PC-9 (cell line): ENCODE data around the gene NAT14.

Experiments
- EZH2 ChIP-seq: fragments of 200-600 bp; sonication (generic); IDR thresholded peaks from 2 replicates; pipeline ENCODE4 v1.8.0; 2017; ENCODE audit warnings: antibody characterized with exemption, low read depth
- TF ChIP-seq, protein P1 (sequence below): fragments of 200-600 bp; sonication (generic); conservative IDR thresholded peaks from 2 replicates; pipeline ENCODE4 v1.6.1; 2017; ENCODE audit warnings: mixed run types, antibody characterized with exemption, mild to moderate bottlenecking, moderate library complexity

DNA sequence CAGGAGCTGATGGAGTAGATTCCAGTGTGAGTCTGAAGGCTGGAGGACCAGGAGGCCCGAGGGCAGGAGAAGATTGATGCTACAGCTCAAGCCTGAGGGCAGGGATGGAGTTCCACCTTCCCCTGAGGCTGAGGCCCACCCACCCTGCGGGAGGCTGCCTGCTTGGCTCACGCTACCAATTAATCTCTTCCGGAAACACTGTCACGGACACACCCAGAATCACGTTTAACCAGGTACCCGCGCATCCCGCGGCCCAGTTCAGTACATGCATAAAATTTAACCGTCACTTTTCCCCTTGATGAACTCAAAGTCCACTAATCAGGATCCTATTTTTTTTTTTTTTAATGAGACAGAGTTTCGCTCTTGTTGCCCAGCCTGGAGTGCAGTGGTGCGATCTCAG, 13.7 kb upstream of the NAT14 start:
- TF ChIP-seq EZH2: no peak
- TF ChIP-seq, protein P1, sequence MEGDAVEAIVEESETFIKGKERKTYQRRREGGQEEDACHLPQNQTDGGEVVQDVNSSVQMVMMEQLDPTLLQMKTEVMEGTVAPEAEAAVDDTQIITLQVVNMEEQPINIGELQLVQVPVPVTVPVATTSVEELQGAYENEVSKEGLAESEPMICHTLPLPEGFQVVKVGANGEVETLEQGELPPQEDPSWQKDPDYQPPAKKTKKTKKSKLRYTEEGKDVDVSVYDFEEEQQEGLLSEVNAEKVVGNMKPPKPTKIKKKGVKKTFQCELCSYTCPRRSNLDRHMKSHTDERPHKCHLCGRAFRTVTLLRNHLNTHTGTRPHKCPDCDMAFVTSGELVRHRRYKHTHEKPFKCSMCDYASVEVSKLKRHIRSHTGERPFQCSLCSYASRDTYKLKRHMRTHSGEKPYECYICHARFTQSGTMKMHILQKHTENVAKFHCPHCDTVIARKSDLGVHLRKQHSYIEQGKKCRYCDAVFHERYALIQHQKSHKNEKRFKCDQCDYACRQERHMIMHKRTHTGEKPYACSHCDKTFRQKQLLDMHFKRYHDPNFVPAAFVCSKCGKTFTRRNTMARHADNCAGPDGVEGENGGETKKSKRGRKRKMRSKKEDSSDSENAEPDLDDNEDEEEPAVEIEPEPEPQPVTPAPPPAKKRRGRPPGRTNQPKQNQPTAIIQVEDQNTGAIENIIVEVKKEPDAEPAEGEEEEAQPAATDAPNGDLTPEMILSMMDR: no peak
